ENCODE measurements around the gene IRAK4. TPM values are rescaled to one million over a fixed set of nuclear protein-coding genes. Genes with fewer than 3 reads are reported as not detected.
A peak's percentile ranks its signal among the peaks of the same experiment; 100 is the strongest.

The IRAK4 gene
- total and polyA plus RNA-seq, 12 donors, result 3.6 to 8.1 (median 4.1) TPM

DNA sequence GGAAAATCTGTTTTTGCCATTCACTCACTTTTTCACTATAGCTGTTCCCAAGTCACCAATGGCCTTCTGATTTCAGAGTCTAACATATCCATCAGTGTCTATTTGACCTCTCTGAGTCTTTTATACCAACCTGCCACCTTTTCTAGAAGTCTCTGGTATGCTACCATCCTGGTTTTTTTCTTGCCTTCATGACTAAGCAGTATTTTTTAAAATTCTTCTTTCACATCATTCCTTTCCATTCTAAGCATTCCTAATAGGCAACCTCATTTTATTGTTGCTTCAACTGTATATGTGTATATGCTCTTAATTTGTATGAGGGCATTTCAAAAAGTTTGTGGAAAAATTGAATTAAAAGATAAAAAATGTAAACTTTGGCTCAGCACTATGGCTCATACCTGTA lies 5.0 kb downstream of the IRAK4 start:
- intact Hi-C loops (cut with DNase I), result no loop called here
- peaks cover 0 to 22% (median 0%) of the 10 kb centered on the region in 9 donors for H3K36me3 ChIP-seq

DNA sequence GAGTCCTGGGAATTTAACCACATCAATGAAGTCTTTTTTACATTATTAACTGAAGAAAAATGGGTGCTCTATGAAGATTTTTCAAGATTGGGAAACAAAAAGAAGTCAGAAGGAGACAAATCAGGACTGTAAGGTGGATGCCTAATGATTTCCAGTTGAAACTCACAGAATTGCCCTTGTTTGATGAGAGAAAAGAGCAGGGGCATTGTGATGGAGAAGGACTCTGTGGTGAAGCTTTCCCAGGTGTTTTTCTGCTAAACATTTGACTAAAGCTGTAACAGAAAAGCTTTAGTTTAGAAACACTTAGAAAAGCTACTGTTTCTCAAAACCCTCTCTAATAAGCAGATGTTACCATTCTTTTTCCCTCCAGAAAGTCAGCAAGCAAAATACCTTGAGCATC lies 5.8 kb downstream of the IRAK4 start:
- Histone ChIP-seq H3K4me3 (no peak overlapping the region), H3K27ac (no peak overlapping the region), H3K27me3 (no peaks in the 10 kb centered on the region), H3K9me3 (no peaks in the 10 kb centered on the region), H3K4me1 (peaks cover 2 to 35% (median 17%) of the 10 kb centered on the region in 9 donors), H3K36me3 (peaks cover 0 to 30% (median 4%) of the 10 kb centered on the region in 9 donors)
- TF ChIP-seq CTCF (IDR thresholded peaks at IDR 0.05), result no peak
- no peak for DNase-seq
- intact Hi-C loops (cut with DNase I), result no loop called here
- no peak for ATAC-seq

More for the DNA sequence above, 5.0 kb downstream of the IRAK4 start:
- Histone ChIP-seq H3K4me1 (peaks cover 2 to 37% (median 19%) of the 10 kb centered on the region in 9 donors), H3K27ac (no peak overlapping the region), H3K9me3 (no peaks in the 10 kb centered on the region), H3K4me3 (no peak overlapping the region), H3K27me3 (no peaks in the 10 kb centered on the region)
- no peak for ATAC-seq
- no peak for TF ChIP-seq CTCF (IDR thresholded peaks at IDR 0.05)
- no peak for DNase-seq

- TF ChIP-seq CTCF (IDR thresholded peaks at IDR 0.05), result no peak
- intact Hi-C loops (cut with DNase I), result no loop called here
- Histone ChIP-seq H3K4me3 (no peak overlapping the region), H3K4me1 (peaks cover 0 to 17% (median under 1%) of the 10 kb centered on the region in 9 donors), H3K27ac (no peak overlapping the region), H3K27me3 (no peaks in the 10 kb centered on the region), H3K36me3 (peaks cover 0 to 47% (median 10%) of the 10 kb centered on the region in 9 donors), H3K9me3 (no peaks in the 10 kb centered on the region)
- no peak for ATAC-seq
- DNase-seq, result no peak
Measured at GRCh38 chr12:43766291-43766690, 7.5 kb downstream of the IRAK4 start.

DNA sequence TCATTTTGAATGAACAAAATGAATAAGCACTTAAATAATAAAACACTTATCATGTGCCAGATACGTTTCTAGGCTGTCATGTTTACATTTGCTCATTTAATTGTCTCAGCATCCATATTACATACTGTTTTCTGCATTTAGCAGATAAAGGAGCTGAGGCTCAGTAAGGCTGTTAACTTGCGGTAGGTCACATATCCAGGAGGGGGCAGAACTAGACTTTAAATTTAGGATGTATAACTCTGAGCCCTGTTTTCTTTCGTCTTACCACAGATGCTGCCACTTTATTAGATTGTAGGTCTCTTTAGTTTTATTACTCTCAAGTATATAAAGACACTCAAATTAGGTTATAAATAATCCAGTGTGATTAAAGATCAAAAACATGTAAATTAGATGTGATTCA lies 17.7 kb downstream of the IRAK4 start:
- intact Hi-C loops (cut with DNase I), result loop anchor here in 4 of 10 donors (5.0 to 10.0 kb wide), 2 partner anchors 106 to 108 kb away; no protein-coding TSS in a partner anchor
- TF ChIP-seq CTCF (IDR thresholded peaks at IDR 0.05), result peak in 7 of 9 donors; percentile 22 to 50 (median 31)
- no peaks in the 10 kb centered on the region for H3K9me3 ChIP-seq
- no peaks in the 10 kb centered on the region for H3K4me1 ChIP-seq
- no peak overlapping the region for H3K4me3 ChIP-seq
- no peak for ATAC-seq
- peaks cover 0 to 100% (median 35%) of the 10 kb centered on the region in 9 donors for H3K36me3 ChIP-seq
- H3K27ac ChIP-seq, result no peak overlapping the region
- DNase-seq, result no peak
- 59 to 64% methylated on average over 3 of the region's 3 CpGs for WGBS, 2 donors
- no peaks in the 10 kb centered on the region for H3K27me3 ChIP-seq

All from heart right ventricle (tissue), 16 donors.